GM08714 (cell line): ENCODE data around the gene PSD.

Experiments used
- H3K4me3 ChIP-seq: fragments of 200-500 bp; sonication (Bioruptor generic); 2 replicates; pipeline ENCODE4 v1.5.1; 2014; ENCODE audit warnings: mild to moderate bottlenecking, low read length, inconsistent platforms
- ZNF274 ChIP-seq: IDR thresholded peaks from 2 replicates; pipeline ENCODE4 v1.6.1; 2012; ENCODE audit warnings: mild to moderate bottlenecking, low read depth, low read length

The PSD gene

DNA sequence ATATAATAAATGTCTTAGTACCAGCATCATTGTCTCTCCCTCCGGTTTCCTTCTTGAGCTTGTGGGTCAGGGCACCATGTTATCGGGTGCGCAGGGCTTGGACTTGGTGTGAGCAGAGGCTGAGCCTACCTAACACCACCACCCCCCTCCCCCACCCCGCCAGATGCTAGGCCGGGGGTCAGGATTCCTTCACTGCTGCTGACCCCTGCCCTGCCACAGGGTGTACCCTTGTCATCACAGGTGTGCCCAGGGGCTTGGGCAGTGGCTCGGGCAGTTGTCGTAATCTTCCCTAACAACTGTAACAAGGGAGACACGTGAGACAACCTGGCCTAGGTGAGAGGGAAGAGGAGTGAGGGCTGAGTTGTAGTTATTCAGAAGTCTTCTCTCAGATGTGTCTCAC, 35.7 kb downstream of the PSD start:
- no peak for TF ChIP-seq ZNF274
- no peak overlapping the region for H3K4me3 ChIP-seq

DNA sequence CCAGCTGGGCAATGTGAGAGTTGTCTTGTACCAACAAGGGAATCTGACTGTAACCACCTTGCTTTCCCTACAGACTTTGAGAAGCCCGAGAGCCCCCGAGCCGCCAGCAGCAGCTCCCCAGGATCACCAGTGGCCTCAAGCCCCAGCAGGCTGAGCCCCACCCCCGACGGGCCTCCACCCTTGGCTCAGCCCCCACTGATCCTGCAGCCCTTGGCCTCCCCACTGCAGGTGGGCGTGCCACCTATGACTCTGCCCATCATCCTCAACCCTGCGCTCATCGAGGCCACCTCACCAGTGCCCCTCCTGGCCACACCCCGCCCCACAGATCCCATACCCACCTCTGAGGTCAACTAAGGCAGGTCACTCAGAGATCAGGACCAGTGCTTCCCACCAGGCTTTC, 36.6 kb downstream of the PSD start:
- TF ChIP-seq ZNF274 = no peak
- H3K4me3 ChIP-seq = no peak overlapping the region

DNA sequence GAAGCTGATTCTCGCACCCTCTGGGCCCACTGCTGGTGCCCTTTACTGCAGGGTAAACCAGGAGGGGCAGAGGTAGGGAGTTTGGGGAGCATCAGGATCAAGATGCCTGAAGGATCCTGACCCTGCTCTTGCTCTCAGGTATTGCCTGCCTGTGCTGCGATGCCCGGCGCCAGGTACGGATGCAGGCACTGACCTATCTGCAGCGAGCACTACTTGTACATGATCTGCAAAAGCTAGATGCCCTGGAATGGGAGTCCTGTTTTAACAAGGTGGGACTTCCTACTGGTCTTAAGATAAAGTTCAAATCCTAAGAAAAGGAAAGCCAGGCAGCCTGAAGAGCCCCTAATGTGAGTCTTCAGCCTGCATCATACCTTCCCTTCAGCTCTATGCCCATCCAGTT, 39.2 kb downstream of the PSD start:
- TF ChIP-seq ZNF274 = no peak

DNA sequence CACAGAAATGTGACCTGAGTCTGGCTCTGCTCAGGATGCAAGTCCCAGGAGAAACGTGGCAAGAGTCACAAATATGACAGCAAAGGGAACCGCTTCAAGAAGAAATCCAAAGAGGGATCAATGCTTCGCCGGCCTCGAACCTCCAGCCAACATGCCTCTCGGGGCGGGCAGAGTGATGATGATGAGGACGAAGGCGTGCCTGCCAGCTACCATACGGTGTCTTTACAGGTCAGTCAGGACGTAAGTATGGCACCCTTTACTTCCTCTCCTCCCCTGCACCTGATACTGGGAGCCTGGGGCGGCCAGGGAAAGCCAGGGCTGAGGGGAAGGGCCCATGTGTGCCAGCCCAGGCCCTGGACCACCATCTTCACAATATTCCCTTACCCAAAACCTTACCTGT, 41.7 kb downstream of the PSD start:
- TF ChIP-seq ZNF274 = no peak
- H3K4me3 ChIP-seq = no peak overlapping the region

More for the DNA sequence above, 39.2 kb downstream of the PSD start:
- no peak overlapping the region for H3K4me3 ChIP-seq

DNA sequence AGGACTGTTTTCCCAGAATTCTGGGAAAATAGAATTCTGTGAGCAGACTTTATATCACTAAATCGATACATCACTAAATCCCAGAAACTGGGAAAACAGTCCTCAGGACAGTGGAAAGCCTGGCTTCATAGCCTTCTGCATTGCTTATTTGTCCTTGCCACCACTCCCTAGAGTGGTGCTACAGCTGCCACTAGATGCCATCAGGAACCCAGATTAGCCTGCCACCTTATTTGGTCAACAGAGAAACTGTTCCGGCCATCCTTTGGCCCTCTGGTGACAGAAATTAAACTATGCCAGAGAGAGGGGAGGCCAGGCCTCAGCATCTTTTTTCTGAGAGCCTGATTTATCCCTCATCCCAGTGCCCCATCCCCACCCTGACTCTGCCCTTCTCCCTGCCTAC, 42.7 kb downstream of the PSD start:
- H3K4me3 ChIP-seq = no peak overlapping the region
- TF ChIP-seq ZNF274 = no peak

DNA sequence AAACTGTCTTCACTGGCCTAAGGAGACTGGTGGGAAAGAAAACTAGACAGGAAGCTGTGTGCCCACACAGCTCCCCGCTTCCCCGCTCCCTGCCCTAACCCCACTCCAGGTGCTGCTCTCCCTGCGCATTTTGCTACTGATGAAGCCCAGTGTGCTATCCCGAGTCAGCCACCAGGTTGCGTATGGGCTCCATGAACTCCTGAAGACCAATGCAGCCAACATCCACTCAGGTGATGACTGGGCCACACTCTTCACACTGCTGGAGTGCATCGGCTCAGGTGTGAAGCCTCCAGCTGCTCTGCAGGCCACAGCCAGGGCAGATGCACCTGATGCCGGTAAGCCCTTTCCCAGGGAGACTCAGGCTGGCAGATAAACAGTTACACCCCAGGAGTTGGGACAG, 43.3 kb downstream of the PSD start:
- H3K4me3 ChIP-seq = no peak overlapping the region
- no peak for TF ChIP-seq ZNF274

DNA sequence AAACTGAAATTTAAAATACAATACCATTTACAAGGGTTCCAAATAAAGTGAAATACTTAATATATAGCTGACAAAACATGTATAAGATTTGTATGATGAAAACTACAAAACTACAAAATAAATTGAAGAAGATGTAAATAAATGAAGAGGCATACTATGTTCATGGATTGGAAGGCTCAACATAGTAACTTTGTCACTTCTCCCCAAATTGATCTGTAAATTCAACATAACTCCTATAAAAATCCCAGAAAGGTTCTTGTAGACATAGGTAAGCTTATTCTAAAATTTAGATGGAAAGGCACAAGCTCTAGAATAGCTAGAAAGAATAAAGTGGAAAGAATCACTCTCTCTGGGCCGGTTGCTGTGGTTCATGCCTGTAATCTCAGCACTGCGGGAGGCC, 47.3 kb downstream of the PSD start:
- H3K4me3 ChIP-seq = no peak overlapping the region
- no peak for TF ChIP-seq ZNF274

DNA sequence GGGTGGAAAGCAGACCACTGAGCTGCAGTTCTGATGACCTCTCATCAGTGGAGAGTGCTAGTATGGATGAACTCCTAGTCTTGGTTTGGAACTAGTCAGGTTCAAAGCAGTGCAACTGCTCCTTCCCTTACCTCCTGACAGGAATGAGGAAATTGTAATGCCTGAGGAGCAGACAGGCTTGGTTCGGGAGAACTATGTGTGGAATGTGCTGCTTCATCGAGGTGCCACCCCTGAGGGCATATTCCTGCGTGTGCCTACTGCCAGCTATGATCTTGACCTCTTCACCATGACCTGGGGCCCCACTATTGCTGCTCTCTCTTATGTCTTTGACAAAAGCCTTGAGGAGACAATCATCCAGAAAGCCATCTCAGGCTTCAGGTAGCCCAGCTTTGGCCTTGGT, 50.5 kb downstream of the PSD start:
- TF ChIP-seq ZNF274 = no peak
- H3K4me3 ChIP-seq = no peak overlapping the region

DNA sequence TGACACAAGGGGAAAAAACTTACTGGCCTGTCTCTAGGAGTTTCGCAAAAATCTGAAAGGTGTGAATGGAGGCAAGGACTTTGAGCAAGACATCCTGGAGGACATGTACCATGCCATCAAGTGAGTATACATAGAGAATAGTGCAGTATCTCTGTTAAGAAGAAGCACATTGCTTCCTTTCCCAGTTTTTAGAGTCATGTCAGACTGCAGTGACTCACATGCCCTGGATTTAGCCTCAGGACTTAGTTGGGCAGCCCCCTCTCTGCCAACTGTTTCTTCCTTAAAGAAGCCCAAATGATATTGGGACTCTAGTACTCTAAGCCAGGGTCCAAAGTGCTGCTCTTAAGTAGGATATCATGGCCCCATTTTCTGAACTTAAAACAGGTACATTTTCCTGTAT, 51.1 kb downstream of the PSD start:
- no peak for TF ChIP-seq ZNF274
- H3K4me3 ChIP-seq = no peak overlapping the region

DNA sequence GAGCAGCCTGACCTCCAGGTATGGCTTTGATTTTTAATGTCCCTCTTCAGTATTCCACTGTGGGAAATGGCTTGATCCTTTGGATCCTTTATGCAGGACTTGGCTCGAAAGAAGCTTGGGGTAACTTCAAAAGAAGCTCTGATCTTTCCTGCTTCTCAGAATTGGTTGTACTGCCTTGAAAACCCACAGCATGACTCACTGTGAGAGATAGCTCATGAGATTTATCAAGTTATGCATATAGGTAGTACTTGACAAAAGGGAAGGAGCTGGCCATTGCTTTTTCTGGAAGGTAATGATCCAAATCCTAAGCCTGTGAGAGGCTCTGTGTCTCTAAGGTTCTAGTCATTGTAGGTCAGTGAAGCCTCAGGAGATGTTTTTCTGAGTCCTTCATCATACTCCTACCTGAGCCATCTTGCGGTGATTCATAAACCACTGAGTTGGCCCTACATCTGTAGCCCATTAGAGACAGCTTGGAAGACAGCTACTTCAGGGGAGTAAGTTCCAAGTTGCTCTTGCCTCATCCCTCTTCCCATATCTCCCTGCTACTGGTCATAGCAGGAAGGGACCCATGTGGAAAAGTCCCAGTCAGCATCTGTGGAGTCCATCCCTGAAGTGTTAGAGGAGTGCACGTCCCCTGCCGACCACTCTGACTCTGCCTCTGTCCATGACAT, 59.7 kb downstream of the PSD start:
- no peak for TF ChIP-seq ZNF274
- no peak overlapping the region for H3K4me3 ChIP-seq

DNA sequence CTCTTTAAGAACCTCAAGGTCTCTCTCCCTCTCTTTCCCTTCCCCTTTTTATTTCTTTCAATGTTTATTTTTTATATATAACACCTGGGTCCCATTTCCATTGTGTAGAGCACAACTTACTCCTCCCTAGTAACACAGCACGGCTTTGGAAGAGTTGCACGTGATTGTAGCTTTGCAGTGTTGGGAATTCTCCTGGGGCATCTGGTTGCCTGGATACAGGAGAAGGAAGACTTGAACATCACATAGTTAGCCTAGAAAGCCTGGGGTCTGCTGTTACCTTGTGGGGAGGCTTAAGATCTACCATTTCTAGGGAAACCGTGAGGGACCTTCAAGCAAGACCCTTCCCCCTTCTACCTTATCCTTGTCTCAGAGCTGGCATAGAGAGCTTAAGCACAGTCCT, 64.1 kb downstream of the PSD start:
- H3K4me3 ChIP-seq = no peak overlapping the region
- no peak for TF ChIP-seq ZNF274
